ENCODE measurements around the gene MCFD2.
A peak's percentile ranks its signal among the peaks of the same experiment; 100 is the strongest.

MCFD2 gene

GRCh38 chr2:46858702-46859090, 56.9 kb downstream of the MCFD2 start:
- TF ChIP-seq CTCF (IDR thresholded peaks at IDR 0.05; ENCODE audit: low read depth, low read length) = no peak
- H3K4me3 ChIP-seq (replicated peaks in 1 of 2; ENCODE audit: low read depth in 2 of 2, low read length in 2 of 2) = no peak overlapping the region
- DNase-seq (ENCODE audit: low read depth in 2 of 2) = peak; percentile 92 to 95

GRCh38 chr2:46857871-46858701, 57.5 kb downstream of the MCFD2 start:
- peak; percentile 88 to 90 for DNase-seq (ENCODE audit: low read depth in 2 of 2)
- H3K4me3 ChIP-seq (replicated peaks in 1 of 2; ENCODE audit: low read depth in 2 of 2, low read length in 2 of 2) = no peak overlapping the region
- no peak for TF ChIP-seq CTCF (IDR thresholded peaks at IDR 0.05; ENCODE audit: low read depth, low read length)

- DNase-seq (ENCODE audit: low read depth in 2 of 2) = no peak
- H3K4me3 ChIP-seq (replicated peaks in 1 of 2; ENCODE audit: low read depth in 2 of 2, low read length in 2 of 2) = no peak overlapping the region
- TF ChIP-seq CTCF (IDR thresholded peaks at IDR 0.05; ENCODE audit: low read depth, low read length) = no peak
These were observed 59.3 kb downstream of the MCFD2 start for GRCh38 chr2:46856336-46856735.

GRCh38 chr2:46855805-46856204, 59.8 kb downstream of the MCFD2 start:
- TF ChIP-seq CTCF (IDR thresholded peaks at IDR 0.05; ENCODE audit: low read depth, low read length) = no peak
- no peak overlapping the region for H3K4me3 ChIP-seq (replicated peaks in 1 of 2; ENCODE audit: low read depth in 2 of 2, low read length in 2 of 2)
- DNase-seq (ENCODE audit: low read depth in 2 of 2) = no peak

GRCh38 chr2:46854260-46854659, 61.3 kb downstream of the MCFD2 start:
- no peak overlapping the region for H3K4me3 ChIP-seq (replicated peaks in 1 of 2; ENCODE audit: low read depth in 2 of 2, low read length in 2 of 2)
- no peak for TF ChIP-seq CTCF (IDR thresholded peaks at IDR 0.05; ENCODE audit: low read depth, low read length)
- DNase-seq (ENCODE audit: low read depth in 2 of 2) = peak; percentile 41 to 88

GRCh38 chr2:46852598-46852997, 63.0 kb downstream of the MCFD2 start:
- H3K4me3 ChIP-seq (replicated peaks in 1 of 2; ENCODE audit: low read depth in 2 of 2, low read length in 2 of 2) = no peak overlapping the region
- DNase-seq (ENCODE audit: low read depth in 2 of 2) = peak in 1 of 2 donors; percentile 12
- TF ChIP-seq CTCF (IDR thresholded peaks at IDR 0.05; ENCODE audit: low read depth, low read length) = no peak
